GM18951 (cell line): Measurements from ENCODE around the gene GNG4.
"Not testable (repeated sequence)": the region's sequence is repeated elsewhere in the genome, so short reads cannot be mapped to it uniquely, and the experiment has no call there.

Experiments
- POLR2A ChIP-seq: IDR thresholded peaks from 4 replicates; pipeline ENCODE4 v1.6.1; 2011; ENCODE audit warnings: mild to moderate bottlenecking; ENCODE audit not compliant: insufficient read length, insufficient read depth; ENCODE audit errors: extremely low read depth
- in situ Hi-C: fragments of 300-500 bp; cut with MboI; formaldehyde crosslinking; loops from one replicate; pipeline ENCODE4 v1.12.0; 2022; ENCODE audit warnings: low sequenced_read_pairs, mixed read lengths, inconsistent platforms; ENCODE audit not compliant: unreplicated experiment

Gene GNG4

DNA sequence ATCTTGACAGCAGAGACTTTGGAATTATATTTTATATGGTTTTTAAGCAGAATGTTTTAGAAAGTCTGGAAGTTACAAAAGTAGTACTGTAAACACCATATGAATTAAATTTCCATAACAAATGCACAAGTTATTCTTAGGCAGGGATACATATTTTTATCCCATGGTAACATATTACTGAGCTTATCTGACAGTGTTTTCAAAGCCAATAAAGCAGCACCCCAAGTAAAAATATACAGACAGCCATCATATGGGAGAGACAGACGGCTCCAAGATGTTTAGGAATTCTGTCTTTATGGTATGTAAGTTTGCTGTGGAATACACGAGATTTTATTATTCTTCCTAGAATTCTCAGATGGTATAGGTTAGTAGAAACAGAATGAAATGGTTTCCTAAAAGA is 12.0 kb upstream of the GNG4 start:
- in situ Hi-C loops, result no loop called here
- no peak for TF ChIP-seq POLR2A

DNA sequence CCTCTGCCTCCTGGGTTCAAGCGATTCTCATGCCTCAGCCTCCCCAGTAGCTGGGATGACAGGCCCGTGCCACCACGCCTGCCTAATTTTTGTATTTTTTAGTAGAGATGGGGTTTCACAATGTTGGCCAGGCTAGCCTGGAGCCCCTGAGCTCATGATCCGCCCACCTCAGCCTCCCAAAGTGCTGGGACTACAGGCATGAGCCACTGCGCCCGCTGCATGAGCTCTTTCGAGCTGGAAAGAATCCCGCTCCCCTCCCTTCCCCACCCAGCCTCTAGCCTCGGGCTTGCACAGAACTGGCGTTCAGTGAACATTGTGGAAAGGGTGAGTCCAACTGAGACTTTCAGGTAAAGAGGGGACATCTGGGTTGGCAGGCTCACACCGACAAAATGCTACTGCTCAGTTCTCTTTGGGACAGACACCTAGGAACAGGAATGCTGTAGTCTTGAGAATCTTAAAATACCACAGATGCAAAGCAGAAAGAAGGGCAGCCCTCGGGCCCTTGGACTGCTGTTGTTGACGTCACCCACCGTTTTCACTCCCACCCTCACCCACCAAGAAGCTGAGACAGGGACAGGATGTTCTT is 9.7 kb upstream of the GNG4 start:
- no peak for TF ChIP-seq POLR2A
- in situ Hi-C loops, result no loop called here

DNA sequence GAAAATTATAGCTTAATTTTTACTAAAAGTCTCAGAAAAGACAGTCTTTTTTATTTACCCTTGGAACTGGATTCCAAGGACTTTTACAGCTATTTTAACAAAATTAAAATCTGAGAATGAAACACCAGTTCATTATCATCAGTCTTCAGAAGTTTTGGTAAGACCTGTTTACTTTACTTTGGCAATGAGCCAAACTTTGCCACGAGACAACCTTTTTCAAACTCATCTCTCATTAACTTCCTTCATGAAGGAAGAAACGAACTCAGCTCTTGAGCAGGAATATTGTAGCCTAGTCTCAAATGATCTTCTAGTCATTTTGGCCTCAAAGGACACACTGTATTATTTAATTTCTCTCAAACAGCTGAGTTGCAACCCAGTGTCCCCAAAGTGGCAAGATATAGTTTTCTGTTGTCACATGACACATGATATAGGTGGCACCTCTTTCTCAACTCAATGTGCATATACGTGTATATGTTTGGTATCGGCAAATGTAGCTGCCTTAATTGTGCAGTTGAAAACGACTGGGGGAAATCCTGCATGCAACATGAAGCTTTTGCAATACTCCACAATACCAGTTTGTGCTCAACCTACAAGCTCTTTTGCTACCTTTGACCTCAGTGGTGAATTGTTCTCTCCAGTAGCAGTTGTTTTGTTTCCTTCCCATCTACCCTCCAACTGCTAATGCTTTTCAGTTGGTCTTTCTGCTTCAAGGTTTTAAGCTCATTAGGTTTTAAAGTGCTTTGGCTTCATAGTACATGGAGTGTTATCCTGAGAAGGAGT is 8.4 kb upstream of the GNG4 start:
- in situ Hi-C loops, result no loop called here
- TF ChIP-seq POLR2A, result no peak

DNA sequence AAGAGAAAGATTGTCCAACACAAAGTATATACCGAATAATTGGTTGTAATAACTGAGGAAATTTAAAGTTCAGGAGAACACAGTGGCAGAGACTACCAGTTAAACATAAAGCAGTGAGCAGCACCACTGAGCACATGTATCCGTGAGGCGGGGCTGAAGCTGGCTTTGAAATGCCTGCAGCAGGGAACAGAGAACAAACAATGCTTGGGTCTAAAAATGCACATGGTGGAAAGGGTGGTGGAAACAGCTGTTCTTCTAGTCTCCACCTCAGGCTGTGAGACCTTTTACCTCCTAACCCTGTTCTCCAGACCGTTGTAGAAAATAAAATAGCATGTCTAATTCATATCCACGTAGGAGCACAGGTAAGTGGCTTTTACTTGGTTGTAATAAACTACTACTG is 7.7 kb upstream of the GNG4 start:
- in situ Hi-C loops, result no loop called here
- no peak for TF ChIP-seq POLR2A

DNA sequence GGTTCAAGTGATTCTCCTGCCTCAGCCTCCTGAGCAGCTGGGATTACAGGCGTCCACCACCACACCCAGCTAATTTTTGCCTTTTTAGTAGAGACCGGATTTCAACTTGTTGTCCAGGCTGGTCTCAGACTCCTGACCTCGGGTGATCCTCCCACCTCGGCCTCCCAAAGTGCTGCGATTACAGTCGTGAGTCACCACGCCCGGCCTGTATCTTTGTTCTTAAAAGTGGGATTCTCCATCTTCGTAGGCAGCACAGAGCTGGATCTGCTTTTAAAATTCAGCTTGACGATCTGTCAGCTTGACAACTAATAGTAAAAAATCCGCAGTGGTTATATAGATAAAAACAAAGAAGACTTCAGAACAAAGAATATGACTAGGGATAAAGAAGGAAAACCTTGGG is 2.8 kb upstream of the GNG4 start:
- in situ Hi-C loops, result no loop called here
- no peak for TF ChIP-seq POLR2A

DNA sequence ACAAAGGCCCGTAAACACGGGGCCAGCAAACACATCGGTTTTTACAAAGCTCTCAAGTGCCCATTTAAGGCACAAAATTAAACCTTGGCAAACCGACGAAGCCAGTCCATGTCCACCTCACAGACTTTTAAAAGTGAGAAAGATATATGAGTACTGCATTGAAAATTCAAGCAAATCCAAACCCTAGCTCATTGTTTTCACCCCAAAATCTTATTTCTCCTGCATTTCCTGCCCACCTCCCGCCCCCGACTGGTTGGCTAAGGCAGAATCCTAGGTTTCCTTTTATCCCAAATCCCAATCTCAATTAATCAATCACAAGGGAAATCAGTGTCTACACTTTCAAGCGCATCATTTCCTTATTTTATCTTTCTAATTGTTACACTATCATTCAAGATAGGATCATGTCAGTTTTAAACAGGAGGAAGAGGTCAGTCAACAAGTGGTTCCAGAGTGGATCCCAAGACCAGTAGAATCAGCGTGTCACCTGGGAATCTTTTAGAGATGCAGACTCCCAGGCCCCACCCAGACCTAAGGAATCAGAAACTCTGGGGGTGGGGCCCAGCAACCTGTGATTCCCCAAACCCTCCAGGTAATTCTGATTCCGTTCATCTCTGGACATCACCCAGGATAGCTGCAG is 1.7 kb upstream of the GNG4 start:
- in situ Hi-C loops, result no loop called here
- no peak for TF ChIP-seq POLR2A

DNA sequence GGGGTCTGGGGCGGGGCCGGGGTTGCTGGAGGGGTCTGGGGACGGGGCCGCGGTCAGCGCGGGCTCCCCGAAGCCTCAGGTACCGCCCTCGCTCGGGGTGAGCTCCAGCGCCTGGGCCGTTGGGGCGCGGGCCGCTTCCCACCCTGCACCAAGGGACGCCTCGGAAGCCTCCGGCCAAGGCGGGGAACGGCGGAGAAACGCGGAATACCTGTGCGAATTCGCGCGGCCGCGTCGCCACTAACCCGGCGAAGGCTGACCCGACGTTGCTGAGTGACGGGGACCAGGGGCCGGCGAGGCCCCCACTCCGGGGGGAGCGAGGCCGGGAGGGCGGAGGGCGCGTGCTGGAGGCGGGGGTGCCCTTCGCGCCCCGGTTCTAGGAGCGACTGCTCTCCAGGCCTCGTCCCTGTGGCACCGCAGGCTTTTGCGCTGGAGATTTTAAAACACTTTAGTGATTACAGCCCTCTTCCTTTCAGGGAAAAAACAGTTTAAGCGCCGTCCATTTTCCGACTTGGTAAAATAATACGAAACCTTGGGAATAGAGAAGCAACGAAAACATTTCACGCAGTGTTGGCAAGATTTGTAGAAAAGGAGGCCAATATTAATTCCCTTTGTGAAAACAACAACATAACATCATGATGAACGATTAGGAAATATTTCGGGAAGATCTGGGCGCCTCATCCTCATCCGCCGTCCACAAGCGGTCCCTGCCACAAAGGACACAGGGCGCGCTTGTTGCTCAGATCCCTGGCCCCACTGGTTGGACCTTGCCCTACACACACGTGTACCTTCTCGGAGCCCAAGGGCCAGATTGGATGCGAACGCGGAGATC is 971 bp upstream of the GNG4 start:
- TF ChIP-seq POLR2A, result no peak
- in situ Hi-C loops, result no loop called here

DNA sequence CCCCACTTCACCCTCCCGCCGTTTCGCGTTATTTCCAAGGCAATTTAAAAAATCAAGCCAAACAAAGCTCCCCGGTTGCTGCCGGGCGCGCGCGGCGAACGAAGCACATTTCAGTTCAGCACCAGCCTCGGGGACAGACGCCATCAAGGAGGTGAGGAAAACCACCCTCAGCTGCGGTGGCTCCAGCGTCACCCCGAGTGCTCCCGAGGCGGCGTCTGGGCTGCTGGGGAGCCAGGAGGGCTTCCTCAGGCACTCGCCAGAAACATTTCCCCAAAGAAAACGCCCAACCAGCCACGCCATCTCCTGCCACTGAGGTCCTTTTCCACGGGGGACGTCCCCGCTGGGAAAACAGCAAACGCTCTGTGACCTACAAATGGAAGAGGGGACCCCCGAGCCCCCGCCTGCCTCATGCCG is 623 bp downstream of the GNG4 start:
- in situ Hi-C loops, result no loop called here
- no peak for TF ChIP-seq POLR2A

DNA sequence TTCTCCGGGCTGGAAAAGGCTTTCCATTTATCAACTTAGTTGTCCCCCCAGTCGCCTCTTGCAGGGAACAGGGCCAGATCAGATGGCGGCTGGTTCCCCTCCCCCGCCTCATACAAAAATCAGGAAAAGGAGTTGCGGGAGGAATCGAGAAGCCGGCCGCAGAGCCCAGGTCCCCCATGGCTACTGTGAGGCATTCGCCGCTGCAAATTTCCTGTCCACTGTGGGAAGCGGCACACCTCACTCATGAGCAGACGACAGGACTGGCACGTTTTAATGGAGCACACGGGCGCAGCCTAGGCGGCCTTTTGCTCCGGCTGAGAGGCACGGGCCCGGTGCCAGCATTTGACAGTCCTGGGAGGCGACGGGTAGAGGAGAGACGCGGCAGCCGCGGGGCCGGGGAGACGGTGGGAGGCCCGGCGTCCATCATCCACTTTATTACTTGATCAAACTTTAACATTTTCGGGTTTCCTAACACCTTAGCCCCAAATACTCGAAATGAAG is 1.1 kb downstream of the GNG4 start:
- no peak for TF ChIP-seq POLR2A
- in situ Hi-C loops, result no loop called here

DNA sequence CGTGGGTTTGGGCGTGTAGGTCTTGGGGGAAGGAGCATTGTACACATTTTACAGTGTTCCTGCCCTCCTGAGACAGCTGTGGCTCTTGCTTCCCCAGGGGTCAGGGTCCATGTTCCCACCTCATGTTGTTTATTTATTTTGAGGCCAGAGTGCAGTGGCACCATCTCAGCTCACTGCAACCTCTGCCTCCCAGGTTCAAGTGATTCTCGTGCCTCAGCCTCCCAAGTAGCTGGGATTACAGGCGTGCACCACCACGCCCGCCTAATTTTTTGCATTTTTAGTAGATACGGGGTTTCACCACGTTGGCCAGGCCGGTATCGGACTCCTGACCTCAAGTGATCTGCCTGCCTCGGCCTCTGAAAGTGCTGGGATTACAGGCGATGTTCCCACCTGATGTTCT is 2.0 kb downstream of the GNG4 start:
- in situ Hi-C loops, result not testable (repeated sequence)

DNA sequence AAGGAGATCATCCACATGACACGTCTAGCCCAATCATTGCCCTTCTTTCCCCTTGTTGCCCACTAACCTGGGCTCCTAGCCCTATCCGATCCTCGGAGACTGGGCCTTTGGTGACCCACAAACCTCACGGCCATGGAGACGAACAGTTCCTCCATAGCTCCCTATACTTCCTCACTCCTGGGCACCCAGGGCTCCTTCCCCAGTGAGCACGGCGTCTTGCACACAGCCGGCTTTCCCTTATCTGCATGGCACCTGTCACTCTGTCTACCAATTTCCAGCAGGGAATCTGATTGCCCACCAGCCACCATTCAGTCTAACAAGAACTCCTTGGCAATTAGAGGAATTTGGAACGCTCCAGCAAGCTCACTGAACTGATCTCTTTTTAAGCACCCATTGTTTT is 3.1 kb downstream of the GNG4 start:
- no peak for TF ChIP-seq POLR2A
- in situ Hi-C loops, result no loop called here

DNA sequence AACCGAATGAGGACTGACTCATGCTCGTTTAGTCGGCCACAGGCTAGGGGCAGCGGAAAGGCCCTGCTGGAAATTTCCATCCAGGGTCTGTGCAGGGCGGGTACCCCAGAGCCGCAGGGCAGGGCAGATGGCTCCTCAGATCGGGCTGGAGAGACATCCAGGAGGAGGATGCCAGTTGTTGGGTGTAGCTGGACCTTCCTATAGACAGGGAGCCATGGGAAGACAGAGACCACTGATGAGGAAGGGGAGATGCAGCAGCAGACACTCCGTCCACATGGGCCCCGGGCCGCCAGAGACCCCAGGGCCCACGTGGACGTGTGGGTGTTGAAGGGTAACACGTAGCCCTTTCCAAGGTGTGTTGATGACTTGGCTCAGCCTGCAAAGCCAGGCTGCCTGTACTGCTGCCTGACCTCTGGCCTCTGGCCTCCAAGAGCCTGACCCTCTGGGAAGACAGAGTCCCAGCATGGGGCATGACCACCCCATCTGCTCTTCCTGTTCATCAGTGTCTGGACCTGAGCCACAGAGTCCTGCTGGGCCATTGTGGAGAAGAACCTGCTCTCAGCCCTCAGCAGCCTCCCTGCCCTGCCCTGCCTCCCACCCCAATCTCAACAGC is 4.8 kb downstream of the GNG4 start:
- in situ Hi-C loops, result no loop called here

More for the DNA sequence above, 4.8 kb downstream of the GNG4 start:
- no peak for TF ChIP-seq POLR2A
